GM20431 (cell line): ENCODE data around the gene GPER1.

Experiments used
- in situ Hi-C: fragments of 300-500 bp; cut with MseI, MboI; formaldehyde crosslinking; loops from one replicate; pipeline ENCODE4 v1.15.0; 2020; ENCODE audit warnings: low sequenced_read_pairs; ENCODE audit not compliant: unreplicated experiment

The GPER1 gene

DNA sequence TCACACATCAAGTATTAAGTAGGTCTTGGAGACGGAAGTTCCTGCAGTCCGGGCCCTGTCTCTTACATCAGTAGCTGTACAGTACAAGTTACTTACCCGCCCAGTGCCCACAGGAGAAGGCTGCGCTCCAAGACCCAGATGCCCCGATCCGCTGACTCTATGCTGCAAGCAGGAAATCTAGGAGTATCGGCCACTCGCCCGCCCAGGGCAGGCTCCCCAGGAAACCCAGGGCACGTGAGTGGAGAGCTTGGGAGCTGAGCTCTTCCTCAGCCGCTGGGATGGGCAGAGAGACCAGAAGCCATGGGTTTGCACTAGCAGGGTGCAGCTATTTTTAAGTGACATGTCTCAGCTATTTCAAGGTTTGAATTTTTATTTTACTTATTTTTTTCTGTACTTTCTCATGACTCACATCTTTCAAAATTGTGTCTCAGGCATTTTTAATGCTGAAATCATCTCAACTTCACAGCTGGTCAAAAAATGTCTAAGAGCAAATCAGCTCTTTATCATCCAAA is 1.9 kb upstream of the GPER1 start:
- in situ Hi-C loops, result no loop called here

GRCh38 chr7:1086588-1087464 is 1.1 kb upstream of the GPER1 start:
- in situ Hi-C loops, result no loop called here

DNA sequence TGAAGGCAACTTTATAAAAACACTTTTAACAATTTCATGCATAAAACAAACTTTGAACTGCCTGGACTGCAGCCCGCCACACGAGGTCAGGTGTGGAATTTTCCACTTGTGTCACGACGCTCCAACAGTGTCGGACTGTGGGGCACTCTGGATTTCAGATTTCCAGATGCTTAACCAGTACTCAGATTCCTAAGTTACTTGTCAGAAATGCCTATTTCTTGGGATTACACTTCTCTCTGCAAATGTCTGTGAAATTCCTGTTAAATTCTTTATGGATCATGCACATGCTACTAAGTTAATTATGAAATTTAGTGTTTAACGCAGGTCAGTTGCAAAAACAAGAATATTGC is 473 bp upstream of the GPER1 start:
- in situ Hi-C loops, result no loop called here

DNA sequence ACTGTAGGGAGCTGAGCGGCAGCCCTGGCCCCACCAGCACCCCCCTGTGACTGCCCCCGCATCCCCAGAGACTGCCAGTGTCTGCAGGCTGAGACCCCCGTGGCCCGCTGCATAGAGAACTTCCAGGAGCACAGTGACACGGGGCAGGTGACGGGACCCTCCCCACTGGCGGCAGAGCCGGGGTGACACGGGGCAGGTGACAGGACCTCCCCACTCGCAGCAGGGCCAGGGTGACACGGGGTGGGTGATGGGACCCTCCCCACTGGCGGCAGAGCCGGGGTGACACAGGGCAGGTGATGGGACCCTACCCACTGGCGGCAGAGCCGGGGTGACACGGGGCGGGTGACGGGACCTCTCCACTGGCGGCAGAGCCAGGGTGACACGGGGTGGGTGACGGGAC is 2.3 kb downstream of the GPER1 start:
- in situ Hi-C loops, result no loop called here

- in situ Hi-C loops, result no loop called here
Measured at GRCh38 chr7:1090686-1091643, 3.1 kb downstream of the GPER1 start.

DNA sequence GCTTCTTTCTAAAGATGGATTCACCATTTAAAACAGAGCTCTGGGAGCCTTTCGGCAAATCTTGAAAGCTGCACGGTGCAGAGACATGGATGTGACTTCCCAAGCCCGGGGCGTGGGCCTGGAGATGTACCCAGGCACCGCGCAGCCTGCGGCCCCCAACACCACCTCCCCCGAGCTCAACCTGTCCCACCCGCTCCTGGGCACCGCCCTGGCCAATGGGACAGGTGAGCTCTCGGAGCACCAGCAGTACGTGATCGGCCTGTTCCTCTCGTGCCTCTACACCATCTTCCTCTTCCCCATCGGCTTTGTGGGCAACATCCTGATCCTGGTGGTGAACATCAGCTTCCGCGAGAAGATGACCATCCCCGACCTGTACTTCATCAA is 3.7 kb downstream of the GPER1 start:
- in situ Hi-C loops, result no loop called here

GRCh38 chr7:1092161-1092632 is 4.3 kb downstream of the GPER1 start:
- in situ Hi-C loops, result no loop called here

DNA sequence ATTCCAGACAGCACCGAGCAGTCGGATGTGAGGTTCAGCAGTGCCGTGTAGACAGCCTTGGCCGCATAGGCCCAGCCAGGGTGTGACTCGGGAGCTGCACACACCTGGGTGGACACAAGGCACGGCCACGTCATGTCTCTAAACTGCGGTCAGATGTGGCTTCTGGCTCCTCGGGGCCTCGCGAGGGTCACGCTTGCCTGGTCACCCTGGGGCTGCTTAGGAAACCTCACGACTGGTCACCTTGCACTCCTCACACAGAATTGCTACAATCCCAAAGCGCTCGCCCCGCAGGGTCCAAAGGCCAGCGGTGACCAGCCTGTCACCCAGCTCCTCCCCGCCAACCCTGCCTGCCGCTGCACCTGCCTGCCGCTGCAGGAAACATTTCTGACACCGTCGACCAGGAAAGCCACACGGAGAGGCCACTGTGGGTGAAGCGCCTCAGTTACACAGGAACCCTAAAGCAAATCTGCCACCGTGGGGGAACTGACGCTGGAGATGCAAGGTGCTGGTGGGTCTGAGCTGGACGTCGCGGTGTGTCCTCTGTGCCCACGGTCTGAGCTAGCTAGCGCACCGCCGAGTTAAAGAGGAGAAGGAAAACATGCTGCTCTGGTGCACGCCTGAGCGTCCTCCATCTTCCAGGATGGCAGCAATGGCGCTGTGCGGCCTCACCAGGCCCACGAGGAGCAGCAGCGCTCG is 5.0 kb downstream of the GPER1 start:
- in situ Hi-C loops, result no loop called here

- in situ Hi-C loops, result no loop called here
Measured at GRCh38 chr7:1093502-1093843, 5.6 kb downstream of the GPER1 start.

- in situ Hi-C loops, result no loop called here
Measured at GRCh38 chr7:1093916-1094508, 6.1 kb downstream of the GPER1 start.

DNA sequence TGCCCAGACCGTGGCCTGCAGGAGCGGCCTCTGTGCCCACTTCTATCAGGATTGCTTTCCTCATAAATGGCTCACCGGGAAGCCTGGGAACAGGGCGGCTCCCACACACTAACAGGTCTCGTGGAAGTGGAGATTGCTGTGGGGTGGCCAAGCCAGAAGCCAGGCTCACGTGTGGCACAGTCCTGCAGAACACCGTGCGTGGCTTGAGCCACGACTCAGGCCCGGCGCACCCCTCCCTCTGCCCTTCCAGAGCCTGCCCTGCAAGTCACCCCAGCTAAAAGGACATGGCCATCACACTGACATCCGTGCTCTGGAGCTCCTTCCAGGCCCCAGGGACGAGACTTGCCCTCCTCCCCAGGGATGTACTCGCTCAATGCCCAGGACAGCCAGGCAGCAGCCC is 7.0 kb downstream of the GPER1 start:
- in situ Hi-C loops, result no loop called here

DNA sequence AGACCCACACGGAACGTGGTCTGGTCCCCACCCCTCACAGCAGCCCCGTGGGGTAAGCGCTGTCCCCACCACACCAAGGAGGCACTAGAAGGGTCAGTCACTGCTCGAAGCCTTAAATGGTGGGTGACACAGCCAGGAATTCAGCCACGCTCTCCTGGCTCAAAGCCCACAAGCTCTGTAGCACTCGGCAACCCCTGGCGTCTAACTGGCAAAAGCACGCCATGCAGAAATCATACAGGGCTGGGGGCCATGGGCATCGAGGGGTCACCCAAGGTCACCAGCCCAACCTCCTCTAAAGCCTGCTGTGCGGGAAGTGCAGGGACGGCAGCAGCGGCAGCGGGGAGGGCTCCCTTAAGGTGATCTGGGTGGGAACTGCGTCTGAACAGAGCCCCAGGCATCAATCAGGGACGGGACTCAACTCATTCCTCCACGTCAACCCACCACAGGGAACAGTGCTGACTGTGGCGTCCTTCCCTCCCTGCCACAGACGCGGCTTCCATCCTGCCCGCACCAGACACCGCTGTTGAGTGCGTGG is 7.8 kb downstream of the GPER1 start:
- in situ Hi-C loops, result no loop called here

DNA sequence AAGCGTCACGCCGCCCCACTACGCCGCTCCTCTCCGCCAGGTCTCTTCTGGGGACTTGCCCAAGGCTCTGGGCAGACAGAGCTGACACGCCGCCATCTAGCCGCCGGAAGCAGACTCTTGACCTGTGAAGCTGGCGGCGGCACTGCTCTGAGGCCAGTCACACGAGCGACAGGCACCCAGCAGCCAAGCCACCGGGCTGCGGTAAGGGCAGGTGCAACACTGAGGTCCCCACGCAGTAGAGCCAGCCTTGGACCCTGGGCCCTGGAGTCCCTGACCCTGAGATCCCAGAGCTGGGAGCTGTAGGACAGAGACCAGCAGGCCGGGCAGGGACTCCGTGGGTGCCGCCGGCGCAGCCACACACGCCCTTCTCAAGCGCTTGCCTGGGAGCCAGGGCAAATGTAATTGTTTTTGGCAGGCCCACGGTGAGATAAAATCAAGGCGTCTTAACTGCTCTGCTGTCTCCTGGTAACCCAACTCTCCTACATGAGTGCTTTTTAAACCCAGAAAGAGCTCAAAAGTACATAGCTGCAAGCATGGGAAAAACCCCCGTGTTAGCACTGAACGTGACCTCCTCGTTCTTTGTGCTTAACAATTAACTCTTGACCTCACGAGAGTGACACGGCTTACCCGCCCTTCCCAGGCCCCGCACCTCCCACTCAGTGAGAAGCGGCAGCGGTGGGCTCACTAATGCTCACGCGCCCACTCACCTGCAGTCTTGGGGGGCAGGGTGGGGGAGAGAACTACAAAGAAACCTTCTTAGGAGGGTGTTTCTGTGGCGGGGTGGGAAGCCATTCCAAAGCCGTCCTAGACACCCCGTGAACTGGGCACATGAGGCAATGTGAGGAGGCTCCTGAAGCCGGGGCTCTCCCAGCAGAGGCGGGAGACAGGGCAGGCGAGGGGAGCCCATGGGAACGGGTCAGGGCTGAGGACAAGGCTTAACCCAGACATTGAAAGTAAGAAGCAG is 8.5 kb downstream of the GPER1 start:
- in situ Hi-C loops, result no loop called here

- in situ Hi-C loops, result no loop called here
Measured at GRCh38 chr7:1097120-1097504, 9.2 kb downstream of the GPER1 start.

- in situ Hi-C loops, result no loop called here
Measured at GRCh38 chr7:1098243-1099153, 10.6 kb downstream of the GPER1 start.

DNA sequence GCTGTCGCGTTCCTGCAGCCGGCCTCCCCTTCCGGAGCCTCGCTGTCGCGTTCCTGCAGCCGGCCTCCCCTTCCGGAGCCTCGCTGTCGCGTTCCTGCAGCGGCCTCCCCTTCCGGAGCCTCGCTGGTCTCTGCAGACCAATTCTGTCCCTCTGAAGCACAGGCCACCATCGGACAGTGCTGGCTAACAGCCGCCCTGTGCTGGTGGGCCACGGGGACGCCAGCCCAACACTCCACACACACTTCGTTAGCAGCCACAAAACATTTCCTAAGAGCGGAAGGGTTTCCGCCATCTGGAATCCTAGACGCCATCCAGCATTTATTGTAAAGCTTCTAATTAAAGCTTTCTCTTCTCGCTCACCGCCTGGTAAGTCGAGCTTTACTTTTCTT is 11.2 kb downstream of the GPER1 start:
- in situ Hi-C loops, result no loop called here

DNA sequence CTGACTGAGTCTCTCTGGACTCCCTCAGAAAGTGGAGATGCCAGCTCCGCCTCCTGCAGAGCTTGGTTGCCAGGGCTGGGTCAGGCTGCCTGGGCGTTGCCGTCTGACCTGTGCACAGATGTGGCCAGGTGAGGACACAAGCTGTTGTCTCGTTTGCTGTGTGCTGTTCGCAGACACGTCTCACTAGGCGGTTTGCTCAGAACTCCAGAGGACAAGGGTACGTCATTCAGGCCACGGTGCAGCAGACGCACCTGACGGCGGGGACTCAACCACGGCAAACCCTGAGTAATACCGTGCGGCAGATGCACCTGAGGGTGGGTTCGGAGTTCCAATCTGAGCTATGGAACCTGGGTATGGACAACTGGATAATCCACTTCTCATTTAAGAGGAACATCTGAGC is 11.7 kb downstream of the GPER1 start:
- in situ Hi-C loops, result no loop called here

- in situ Hi-C loops, result no loop called here
Measured at GRCh38 chr7:1100386-1100785, 12.5 kb downstream of the GPER1 start.
